A549 (cell line): Measurements from ENCODE around the gene RPS6KC1. TPM values are rescaled to one million over a fixed set of nuclear protein-coding genes. Genes with fewer than 3 reads are reported as not detected.
A peak's percentile ranks its signal among the peaks of the same experiment; 100 is the strongest.

Experiments used
- ATAC-seq, 2 experiments: fragments of 200-7000 bp in 1 of 2; fragments of >200 bp in 1 of 2; cut with Nextera tagmentation in 1 of 2; cut with Tn5 transposase in 1 of 2; 3 replicates each; pipeline versions ENCODE4 v1.8.0 to v1.9.1; 2018 to 2020; ENCODE audit warnings: mild to moderate bottlenecking in 1 of 2, moderate library complexity in 1 of 2
- CTCF ChIA-PET: fragments of 300-600 bp; sonication (Branson Sonifier 250); formaldehyde crosslinking; extraction: SDS; loops from one replicate; lab custom pipeline; 2021; ENCODE audit warnings: antibody characterized with exemption, inconsistent platforms; lab: Yijun Ruan, JAX
- POLR2A ChIA-PET: fragments of 350-600 bp; formaldehyde crosslinking; extraction: SDS; loops from one replicate; lab custom pipeline; 2021; ENCODE audit warnings: antibody characterized with exemption, inconsistent platforms; lab: Yijun Ruan, JAX
- DNase-seq, 2 experiments: peaks; one replicate each; pipeline versions ENCODE4 v3.0.0 to v3.0.0-alpha.2; 2011 to 2016; ENCODE audit warnings: low read depth in 1 of 2, low spot score in 1 of 2
- FAIRE-seq: peaks from 2 replicates; lab custom pipeline; 2011; peaks lifted over from hg19 to GRCh38; lab: Jason Lieb, UNC
- H3K27ac ChIP-seq, 2 experiments: fragments of >200 bp; sonication (Bioruptor Twin); formaldehyde crosslinking; 3 replicates each; pipeline ENCODE4 v1.5.1; 2016 to 2017
- H3K4me1 ChIP-seq: fragments of >200 bp; sonication (Bioruptor Twin); formaldehyde crosslinking; 3 replicates; pipeline ENCODE4 v1.6.1; 2016
- H3K4me2 ChIP-seq: fragments of >200 bp; sonication (Bioruptor Twin); formaldehyde crosslinking; 3 replicates; pipeline ENCODE4 v1.6.1; 2016
- H3K4me3 ChIP-seq: fragments of >200 bp; sonication (Bioruptor Twin); formaldehyde crosslinking; 3 replicates; pipeline ENCODE4 v1.5.1; 2016
- H3K9me3 ChIP-seq: fragments of >200 bp; sonication (Bioruptor Twin); formaldehyde crosslinking; 3 replicates; pipeline ENCODE4 v1.6.1; 2016
- CBX2 ChIP-seq: fragments of 200-600 bp; sonication (generic); IDR thresholded peaks from 2 replicates; pipeline ENCODE4 v1.6.1; 2016; ENCODE audit warnings: low read depth, mild to moderate bottlenecking, borderline replicate concordance
- CBX8 ChIP-seq: fragments of 200-600 bp; sonication (generic); IDR thresholded peaks from 2 replicates; pipeline ENCODE4 v1.6.1; 2016
- CEBPB ChIP-seq, 2 experiments: fragments of >200 bp in 1 of 2; sonication (Bioruptor Twin) in 1 of 2; formaldehyde crosslinking in 1 of 2; IDR thresholded peaks; 2 replicates each; pipeline ENCODE4 v1.6.1; 2012 to 2016
- CHD2 ChIP-seq: fragments of 150-350 bp; IDR thresholded peaks from 2 replicates; pipeline ENCODE4 v1.6.1; 2014; ENCODE audit warnings: low read length; ENCODE audit not compliant: partially characterized antibody
- CHD4 ChIP-seq: fragments of 200-600 bp; sonication (generic); IDR thresholded peaks from 2 replicates; pipeline ENCODE4 v1.6.1; 2016; ENCODE audit warnings: antibody characterized with exemption, mild to moderate bottlenecking, borderline replicate concordance
- EHMT2 ChIP-seq: fragments of 200-600 bp; sonication (generic); IDR thresholded peaks from 2 replicates; pipeline ENCODE4 v1.6.1; 2016; ENCODE audit warnings: antibody characterized with exemption, low read depth, mild to moderate bottlenecking, moderate library complexity
- EP300 ChIP-seq, 2 experiments: fragments of >200 bp; sonication (Bioruptor Twin); formaldehyde crosslinking; IDR thresholded peaks; 2 replicates in 1 of 2; 3 replicates in 1 of 2; pipeline ENCODE4 v1.6.1; 2016 to 2017
- ESRRA ChIP-seq: fragments of 150-350 bp; IDR thresholded peaks from 2 replicates; pipeline ENCODE4 v1.6.1; 2014; ENCODE audit warnings: mild to moderate bottlenecking, low read length, borderline replicate concordance
- HEYL ChIP-seq: fragments of 250-450 bp; sonication (Bioruptor Pico); IDR thresholded peaks from 2 replicates; pipeline ENCODE4 v1.8.0; 2021; ENCODE audit warnings: mild to moderate bottlenecking, moderate library complexity
- HOXB13 ChIP-seq: fragments of 250-450 bp; sonication (Bioruptor Pico); IDR thresholded peaks from 2 replicates; pipeline ENCODE4 v1.5.0; 2020; ENCODE audit warnings: low read depth, mild to moderate bottlenecking, moderate library complexity
- KDM1A ChIP-seq: fragments of 200-600 bp; sonication (generic); IDR thresholded peaks from 2 replicates; pipeline ENCODE4 v1.6.1; 2016; ENCODE audit warnings: low read depth, mild to moderate bottlenecking
- KDM5A ChIP-seq: fragments of 200-600 bp; sonication (generic); IDR thresholded peaks from 2 replicates; pipeline ENCODE4 v1.6.1; 2016; ENCODE audit warnings: antibody characterized with exemption, mild to moderate bottlenecking
- MAFK ChIP-seq: fragments of 450-650 bp; IDR thresholded peaks from 2 replicates; pipeline ENCODE4 v1.6.1; 2014; ENCODE audit not compliant: partially characterized antibody
- MAZ ChIP-seq: fragments of 150-350 bp; IDR thresholded peaks from 2 replicates; pipeline ENCODE4 v1.6.1; 2014; ENCODE audit warnings: antibody characterized with exemption, low read depth, low read length, borderline replicate concordance
- NFE2L2 ChIP-seq: fragments of 150-350 bp; conservative IDR thresholded peaks from 2 replicates; pipeline ENCODE4 v1.6.1; 2014; ENCODE audit warnings: low read length
- PHF8 ChIP-seq: fragments of 200-600 bp; sonication (generic); IDR thresholded peaks from 2 replicates; pipeline ENCODE4 v1.6.1; 2016; ENCODE audit warnings: low read depth, mild to moderate bottlenecking, antibody characterized with exemption, moderate library complexity, borderline replicate concordance
- POLR2AphosphoS2 ChIP-seq: conservative IDR thresholded peaks from 2 replicates; pipeline ENCODE4 v1.6.1; 2012; ENCODE audit warnings: low read length, improper control_type of control experiment, inconsistent platforms
- RAD21 ChIP-seq, 2 experiments: fragments of >200 bp in 1 of 2; sonication (Bioruptor Twin) in 1 of 2; formaldehyde crosslinking in 1 of 2; IDR thresholded peaks in 1 of 2; conservative IDR thresholded peaks in 1 of 2; 2 replicates in 1 of 2; 3 replicates in 1 of 2; pipeline ENCODE4 v1.6.1; 2012 to 2018; ENCODE audit warnings: inconsistent platforms in 1 of 2
- RARB ChIP-seq: fragments of 250-450 bp; sonication (Bioruptor Pico); IDR thresholded peaks from 2 replicates; pipeline ENCODE4 v1.8.0; 2021; ENCODE audit warnings: mild to moderate bottlenecking, moderate library complexity
- SREBF2 ChIP-seq: fragments of 450-650 bp; IDR thresholded peaks from 2 replicates; pipeline ENCODE4 v1.6.1; 2014; ENCODE audit warnings: mild to moderate bottlenecking, moderate library complexity
- TFCP2L1 ChIP-seq: fragments of 250-450 bp; sonication (Bioruptor Pico); IDR thresholded peaks from 2 replicates; pipeline ENCODE4 v1.5.0; 2021; ENCODE audit warnings: mild to moderate bottlenecking
- TP53 ChIP-seq: fragments of 250-450 bp; sonication (Bioruptor Pico); IDR thresholded peaks from 2 replicates; pipeline ENCODE4 v1.5.0; 2021; ENCODE audit warnings: mild to moderate bottlenecking, moderate library complexity
- ZNF302 ChIP-seq: fragments of 250-450 bp; sonication (Bioruptor Pico); IDR thresholded peaks from 2 replicates; pipeline ENCODE4 v1.9.0; 2021; ENCODE audit warnings: inconsistent platforms, mild to moderate bottlenecking, moderate library complexity
- ZSCAN20 ChIP-seq: fragments of 250-450 bp; sonication (Bioruptor Pico); IDR thresholded peaks from 2 replicates; pipeline ENCODE4 v1.8.0; 2022; ENCODE audit warnings: mild to moderate bottlenecking, moderate library complexity
- WGBS: methylation state at CpG from one replicate; pipeline ENCODE4 v1.1.6; 2017; ENCODE audit errors: missing lambda C conversion rate; 5-methylcytosine and 5-hydroxymethylcytosine counted together
- polyA plus RNA-seq, 4 experiments: library from polyadenylated mRNA; depleted of rRNA in 3 of 4; stranded (reverse); fragments of >200 nt; fragmentation: RNase III in 1 of 4; extraction: RNeasy Plus Mini Kit Qiagen cat#74134 plus additional on column Dnase treatment in 1 of 4; gene quantifications; 2 replicates in 3 of 4; 3 replicates in 1 of 4; pipeline ENCODE4 v1.2.3, GENCODE V29; 2011 to 2017
- TF ChIP-seq, protein P1 (sequence below): fragments of >200 bp; sonication (Bioruptor Twin); formaldehyde crosslinking; IDR thresholded peaks from 3 replicates; pipeline ENCODE4 v1.5.1; 2016
- TF ChIP-seq, protein P2 (sequence below): fragments of 250-450 bp; sonication (Bioruptor Pico); IDR thresholded peaks from 2 replicates; pipeline ENCODE4 v1.5.0; 2021; ENCODE audit warnings: mild to moderate bottlenecking, moderate library complexity, borderline replicate concordance
- TF ChIP-seq, protein P3 (sequence below): fragments of 150-350 bp; IDR thresholded peaks from 2 replicates; pipeline ENCODE4 v1.6.1; 2014; ENCODE audit warnings: low read depth, mild to moderate bottlenecking, low read length

RPS6KC1 gene
- polyA plus RNA-seq, 2 of the 4 experiments (the other 2 are of a cell fraction) = 11.7 to 25.4 TPM

DNA sequence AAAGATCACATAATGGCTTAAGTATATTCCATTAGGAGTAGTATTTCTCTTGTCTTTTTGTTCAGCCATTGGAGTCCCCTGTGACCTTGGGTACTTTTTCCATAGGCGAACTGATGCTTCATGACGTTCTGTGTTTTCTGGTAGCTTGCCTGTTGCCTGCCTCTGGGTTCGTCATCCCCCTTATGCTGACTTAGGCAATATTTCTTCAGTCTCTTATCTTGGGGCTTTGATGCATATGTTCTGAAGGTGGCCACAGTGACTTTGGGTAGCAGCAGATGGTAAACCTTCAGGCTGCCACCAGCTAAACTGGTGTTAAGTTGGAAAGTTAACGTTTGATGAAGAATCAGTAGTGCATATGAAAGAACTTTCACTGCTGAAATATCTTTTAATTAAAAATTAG lies 170.2 kb downstream of the RPS6KC1 start:
- CTCF ChIA-PET = no interaction called here
- DNase-seq (no peak), FAIRE-seq (no peak)
- no peaks in the 10 kb centered on the region for H3K4me1 ChIP-seq
- H3K27ac ChIP-seq = no peak overlapping the region
- H3K4me3 ChIP-seq = no peak overlapping the region
- no peak overlapping the region for H3K4me2 ChIP-seq
- no peaks in the 10 kb centered on the region for H3K9me3 ChIP-seq
- peak; percentile 60 for TF ChIP-seq MAFK
- TF ChIP-seq CBX2 = no peak
- TF ChIP-seq, all 56 proteins: peak for 1
- 71% methylated on average over 4 of the region's 4 CpGs for WGBS
- POLR2A ChIA-PET = no interaction called here
- no peak for ATAC-seq

DNA sequence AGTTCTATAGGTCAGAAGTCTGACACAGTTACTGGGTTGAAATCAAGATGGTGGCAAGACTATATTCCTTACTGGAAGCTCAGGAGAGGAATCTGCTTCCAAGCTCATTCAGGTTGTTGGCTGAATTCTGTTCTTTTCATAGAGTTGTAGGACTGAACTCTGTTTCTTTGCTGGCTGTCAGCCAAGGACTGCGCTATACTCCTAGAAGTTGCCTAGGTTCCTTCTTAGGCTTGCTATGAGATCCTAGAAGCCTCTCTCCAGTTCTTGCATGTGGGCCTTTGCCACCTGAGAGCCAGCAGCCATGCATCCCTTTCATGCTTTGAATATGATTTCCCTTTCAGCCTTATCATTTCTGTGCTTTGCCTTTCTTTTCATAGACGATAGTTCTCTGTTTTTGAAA lies 176.4 kb downstream of the RPS6KC1 start:
- FAIRE-seq = no peak
- CTCF ChIA-PET = no interaction called here
- Histone ChIP-seq H3K4me1 (peaks cover 16% of the 10 kb centered on the region), H3K27ac (no peak overlapping the region), H3K4me3 (no peak overlapping the region), H3K4me2 (no peak overlapping the region), H3K9me3 (no peaks in the 10 kb centered on the region)
- TF ChIP-seq ZNF302 (CRISPR knock-in tag) (no peak), RARB (CRISPR knock-in tag) (no peak), CBX8 (no peak), KDM1A (no peak), CHD2 (no peak), POLR2AphosphoS2 (no peak), NFE2L2 (no peak), TFCP2L1 (CRISPR knock-in tag) (no peak), SREBF2 (no peak), TP53 (no peak), RAD21 (conservative IDR thresholded peaks at IDR 0.05 in 1 of 2, IDR thresholded peaks at IDR 0.05 in 1 of 2) (no peak), EHMT2 (no peak), ESRRA (no peak)
- TF ChIP-seq, protein P1, sequence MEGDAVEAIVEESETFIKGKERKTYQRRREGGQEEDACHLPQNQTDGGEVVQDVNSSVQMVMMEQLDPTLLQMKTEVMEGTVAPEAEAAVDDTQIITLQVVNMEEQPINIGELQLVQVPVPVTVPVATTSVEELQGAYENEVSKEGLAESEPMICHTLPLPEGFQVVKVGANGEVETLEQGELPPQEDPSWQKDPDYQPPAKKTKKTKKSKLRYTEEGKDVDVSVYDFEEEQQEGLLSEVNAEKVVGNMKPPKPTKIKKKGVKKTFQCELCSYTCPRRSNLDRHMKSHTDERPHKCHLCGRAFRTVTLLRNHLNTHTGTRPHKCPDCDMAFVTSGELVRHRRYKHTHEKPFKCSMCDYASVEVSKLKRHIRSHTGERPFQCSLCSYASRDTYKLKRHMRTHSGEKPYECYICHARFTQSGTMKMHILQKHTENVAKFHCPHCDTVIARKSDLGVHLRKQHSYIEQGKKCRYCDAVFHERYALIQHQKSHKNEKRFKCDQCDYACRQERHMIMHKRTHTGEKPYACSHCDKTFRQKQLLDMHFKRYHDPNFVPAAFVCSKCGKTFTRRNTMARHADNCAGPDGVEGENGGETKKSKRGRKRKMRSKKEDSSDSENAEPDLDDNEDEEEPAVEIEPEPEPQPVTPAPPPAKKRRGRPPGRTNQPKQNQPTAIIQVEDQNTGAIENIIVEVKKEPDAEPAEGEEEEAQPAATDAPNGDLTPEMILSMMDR = no peak
- ATAC-seq = no peak
- POLR2A ChIA-PET = no interaction called here
- DNase-seq = no peak
- WGBS = 90% methylated on average over 2 of the region's 2 CpGs

DNA sequence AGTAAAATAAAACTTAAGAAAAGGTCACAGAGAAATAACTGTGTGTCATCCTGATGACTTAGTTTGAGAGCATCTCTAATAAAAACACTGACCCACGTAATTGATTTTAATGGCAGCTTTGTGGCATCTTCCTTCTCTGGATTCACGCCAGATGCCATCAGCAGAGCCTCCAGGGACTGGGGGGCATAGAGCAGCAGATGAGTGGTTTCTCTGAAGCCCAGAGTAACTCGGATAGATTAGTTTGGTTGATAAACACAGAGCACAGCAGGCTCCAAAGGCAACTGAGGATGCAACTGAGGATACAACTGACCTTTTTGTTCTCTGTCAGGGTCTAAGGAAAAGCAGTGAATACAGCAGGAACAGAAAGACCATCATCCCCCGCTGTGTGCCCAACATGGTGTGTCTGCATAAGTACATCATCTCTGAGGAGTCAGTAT lies 180.8 kb downstream of the RPS6KC1 start:
- H3K4me2 ChIP-seq = peak overlapping the region; percentile 16; the same call in 2 of the 3 replicates
- no peaks in the 10 kb centered on the region for H3K9me3 ChIP-seq
- no peak overlapping the region for H3K4me3 ChIP-seq
- 0 out of 6 replicates have a peak overlapping the region, but pooled peaks of 1 of the 2 experiments have one; percentile 17 for H3K27ac ChIP-seq
- H3K4me1 ChIP-seq = peaks cover 16% of the 10 kb centered on the region
- POLR2A ChIA-PET = no interaction called here
- no peak for FAIRE-seq
- peak in 1 of 2 experiments; percentile 2 for DNase-seq
- WGBS = 54% methylated on average over 4 of the region's 4 CpGs
- no peak for ATAC-seq
- CTCF ChIA-PET = no interaction called here
- no peak for TF ChIP-seq KDM5A

DNA sequence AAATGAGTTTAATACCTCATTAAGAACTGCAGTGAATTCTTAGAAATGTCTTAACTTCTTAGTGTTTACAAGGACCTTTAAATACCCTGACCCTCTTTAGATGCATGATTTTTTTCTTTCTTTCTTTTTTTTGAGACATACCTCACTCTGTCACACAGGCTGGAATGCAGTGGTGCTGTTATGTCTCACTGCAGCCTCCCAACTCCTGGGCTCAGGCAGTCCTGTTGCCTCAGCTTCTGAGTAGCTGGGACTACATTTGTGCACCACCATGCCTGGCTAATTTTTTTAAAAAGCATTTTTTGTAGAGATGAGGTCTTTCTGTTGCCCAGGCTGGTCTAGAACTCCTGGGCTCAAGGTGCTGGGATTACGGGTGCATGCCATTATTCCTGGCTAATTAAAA lies 191.8 kb downstream of the RPS6KC1 start:
- WGBS = 88% methylated on average over 1 of the region's 1 CpG
- no peaks in the 10 kb centered on the region for H3K9me3 ChIP-seq
- H3K4me3 ChIP-seq = no peak overlapping the region
- no peak overlapping the region for H3K4me2 ChIP-seq
- H3K27ac ChIP-seq = no peak overlapping the region
- no peak for ATAC-seq
- ChIA-PET POLR2A (no interaction called here), CTCF (interaction anchor here (1.1 to 1.4 kb wide), 2 partner anchors 65 to 880 kb away, joined by 3 to 5 read pairs; no protein-coding TSS in a partner anchor)
- no peak for DNase-seq
- H3K4me1 ChIP-seq = no peaks in the 10 kb centered on the region
- FAIRE-seq = no peak
- TF ChIP-seq EP300 (IDR thresholded peaks at IDR 0.05) (no peak), MAFK (no peak), ZSCAN20 (no peak), ESRRA (no peak), PHF8 (no peak), KDM5A (no peak), CHD4 (no peak), HEYL (no peak), CEBPB (IDR thresholded peaks at IDR 0.05) (no peak), SREBF2 (no peak), MAZ (no peak), RAD21 (conservative IDR thresholded peaks at IDR 0.05 in 1 of 2, IDR thresholded peaks at IDR 0.05 in 1 of 2) (no peak), HOXB13 (CRISPR knock-in tag) (no peak), POLR2AphosphoS2 (no peak)
- TF ChIP-seq, protein P2, sequence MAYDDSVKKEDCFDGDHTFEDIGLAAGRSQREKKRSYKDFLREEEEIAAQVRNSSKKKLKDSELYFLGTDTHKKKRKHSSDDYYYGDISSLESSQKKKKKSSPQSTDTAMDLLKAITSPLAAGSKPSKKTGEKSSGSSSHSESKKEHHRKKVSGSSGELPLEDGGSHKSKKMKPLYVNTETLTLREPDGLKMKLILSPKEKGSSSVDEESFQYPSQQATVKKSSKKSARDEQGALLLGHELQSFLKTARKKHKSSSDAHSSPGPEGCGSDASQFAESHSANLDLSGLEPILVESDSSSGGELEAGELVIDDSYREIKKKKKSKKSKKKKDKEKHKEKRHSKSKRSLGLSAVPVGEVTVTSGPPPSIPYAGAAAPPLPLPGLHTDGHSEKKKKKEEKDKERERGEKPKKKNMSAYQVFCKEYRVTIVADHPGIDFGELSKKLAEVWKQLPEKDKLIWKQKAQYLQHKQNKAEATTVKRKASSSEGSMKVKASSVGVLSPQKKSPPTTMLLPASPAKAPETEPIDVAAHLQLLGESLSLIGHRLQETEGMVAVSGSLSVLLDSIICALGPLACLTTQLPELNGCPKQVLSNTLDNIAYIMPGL (CRISPR knock-in tag) = no peak
- TF ChIP-seq, protein P3, sequence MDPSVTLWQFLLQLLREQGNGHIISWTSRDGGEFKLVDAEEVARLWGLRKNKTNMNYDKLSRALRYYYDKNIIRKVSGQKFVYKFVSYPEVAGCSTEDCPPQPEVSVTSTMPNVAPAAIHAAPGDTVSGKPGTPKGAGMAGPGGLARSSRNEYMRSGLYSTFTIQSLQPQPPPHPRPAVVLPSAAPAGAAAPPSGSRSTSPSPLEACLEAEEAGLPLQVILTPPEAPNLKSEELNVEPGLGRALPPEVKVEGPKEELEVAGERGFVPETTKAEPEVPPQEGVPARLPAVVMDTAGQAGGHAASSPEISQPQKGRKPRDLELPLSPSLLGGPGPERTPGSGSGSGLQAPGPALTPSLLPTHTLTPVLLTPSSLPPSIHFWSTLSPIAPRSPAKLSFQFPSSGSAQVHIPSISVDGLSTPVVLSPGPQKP = no peak
